OCI-LY1 (cell line): Measurements from ENCODE around the gene RBMS3.

Experiments
- H2AFZ ChIP-seq: fragments of 200-600 bp; sonication (generic), shearing (Covaris generic); 2 replicates; pipeline ENCODE4 v1.6.0; 2014; ENCODE audit warnings: antibody characterized with exemption, mild to moderate bottlenecking, low read length
- H3F3A ChIP-seq: fragments of 200-600 bp; sonication (generic), shearing (Covaris generic); 2 replicates; pipeline ENCODE4 v1.6.0; 2014; ENCODE audit warnings: mild to moderate bottlenecking, antibody characterized with exemption, low read length, moderate library complexity; ENCODE audit not compliant: insufficient read depth
- H3K27ac ChIP-seq: fragments of 200-600 bp; sonication (generic); 2 replicates; pipeline ENCODE4 v1.5.1; 2014; ENCODE audit warnings: low read length, mixed run types, mild to moderate bottlenecking, low read depth; ENCODE audit not compliant: poor library complexity, severe bottlenecking
- H3K27me3 ChIP-seq: fragments of 200-600 bp; sonication (generic); 2 replicates; pipeline ENCODE4 v1.6.0; 2014; ENCODE audit warnings: antibody characterized with exemption, mild to moderate bottlenecking, low read length, moderate library complexity; ENCODE audit not compliant: insufficient read depth
- H3K36me3 ChIP-seq: fragments of 200-600 bp; sonication (generic); 2 replicates; pipeline ENCODE4 v1.6.1; 2014; ENCODE audit warnings: mild to moderate bottlenecking, antibody characterized with exemption, low read length, moderate library complexity, mixed read lengths; ENCODE audit not compliant: insufficient read depth
- H3K4me1 ChIP-seq: fragments of 200-600 bp; sonication (generic); 2 replicates; pipeline ENCODE4 v1.5.1; 2014; ENCODE audit warnings: mild to moderate bottlenecking, low read length, moderate library complexity; ENCODE audit not compliant: insufficient read depth, severe bottlenecking
- H3K4me2 ChIP-seq: fragments of 200-600 bp; sonication (generic), shearing (Covaris generic); 2 replicates; pipeline ENCODE4 v1.6.1; 2014; ENCODE audit warnings: low read length
- H3K4me3 ChIP-seq: fragments of 200-600 bp; sonication (generic); 2 replicates; pipeline ENCODE4 v1.5.1; 2014; ENCODE audit warnings: low read length, low read depth, mild to moderate bottlenecking, mixed read lengths; ENCODE audit not compliant: poor library complexity, severe bottlenecking
- H3K79me2 ChIP-seq: fragments of 200-600 bp; shearing (Covaris generic); 2 replicates; pipeline ENCODE4 v1.6.1; 2016; ENCODE audit warnings: mixed run types, low read length, mixed read lengths; ENCODE audit not compliant: insufficient read depth
- H3K9ac ChIP-seq: fragments of 200-600 bp; sonication (generic), shearing (Covaris generic); 2 replicates; pipeline ENCODE4 v1.6.1; 2014; ENCODE audit warnings: mild to moderate bottlenecking, low read length, mixed read lengths
- H3K9me2 ChIP-seq: fragments of 200-600 bp; sonication (generic), shearing (Covaris generic); 2 replicates; pipeline ENCODE4 v1.6.1; 2014; ENCODE audit warnings: low read depth, mild to moderate bottlenecking, low read length, mixed read lengths
- H3K9me3 ChIP-seq: fragments of 200-600 bp; shearing (Covaris generic); 2 replicates; pipeline ENCODE4 v1.6.1; 2014; ENCODE audit warnings: low read length, mixed read lengths
- H4K20me1 ChIP-seq: fragments of 200-600 bp; sonication (generic), shearing (Covaris generic); 2 replicates; pipeline ENCODE4 v1.6.0; 2016; ENCODE audit warnings: mild to moderate bottlenecking, low read length; ENCODE audit not compliant: insufficient read depth
- EZH2 ChIP-seq: fragments of 200-600 bp; sonication (generic), shearing (Covaris generic); IDR thresholded peaks from 2 replicates; pipeline ENCODE4 v1.8.0; 2017; ENCODE audit warnings: borderline replicate concordance, mixed run types, mild to moderate bottlenecking, antibody characterized with exemption, low read length, moderate library complexity, mixed read lengths
- TF ChIP-seq, protein P1 (sequence below): fragments of 200-600 bp; sonication (generic), shearing (Covaris generic); IDR thresholded peaks from 2 replicates; pipeline ENCODE4 v1.5.1; 2017; ENCODE audit warnings: mild to moderate bottlenecking, antibody characterized with exemption, low read length, moderate library complexity, mixed read lengths

Gene RBMS3

DNA sequence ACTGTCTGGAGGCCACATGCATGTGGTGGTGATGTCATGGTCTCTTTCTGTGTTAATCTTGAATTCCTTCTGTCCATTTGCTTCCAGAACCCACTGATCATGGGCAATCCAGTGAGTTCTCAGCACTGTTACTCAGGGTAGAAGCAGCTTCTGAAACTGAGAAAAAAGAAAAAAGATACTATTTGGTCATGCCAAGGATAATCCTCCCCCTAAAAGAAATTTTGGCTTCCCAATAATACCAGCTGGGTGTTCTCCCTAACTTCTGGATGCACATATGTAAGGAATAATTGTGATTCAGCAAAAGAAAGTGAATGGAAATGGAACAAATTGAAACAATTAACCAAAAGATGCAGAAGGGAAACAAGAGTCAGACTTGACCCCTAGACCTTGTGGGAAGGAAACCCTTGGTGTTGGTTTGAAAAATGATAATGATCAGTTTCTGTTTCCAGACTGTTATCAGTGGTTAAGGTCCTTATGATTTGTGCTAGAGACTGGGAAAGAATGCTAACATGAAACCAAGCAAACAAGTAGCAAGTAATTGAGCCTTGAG is 92.3 kb downstream of the RBMS3 start:
- TF ChIP-seq EZH2: no peak
- TF ChIP-seq, protein P1, sequence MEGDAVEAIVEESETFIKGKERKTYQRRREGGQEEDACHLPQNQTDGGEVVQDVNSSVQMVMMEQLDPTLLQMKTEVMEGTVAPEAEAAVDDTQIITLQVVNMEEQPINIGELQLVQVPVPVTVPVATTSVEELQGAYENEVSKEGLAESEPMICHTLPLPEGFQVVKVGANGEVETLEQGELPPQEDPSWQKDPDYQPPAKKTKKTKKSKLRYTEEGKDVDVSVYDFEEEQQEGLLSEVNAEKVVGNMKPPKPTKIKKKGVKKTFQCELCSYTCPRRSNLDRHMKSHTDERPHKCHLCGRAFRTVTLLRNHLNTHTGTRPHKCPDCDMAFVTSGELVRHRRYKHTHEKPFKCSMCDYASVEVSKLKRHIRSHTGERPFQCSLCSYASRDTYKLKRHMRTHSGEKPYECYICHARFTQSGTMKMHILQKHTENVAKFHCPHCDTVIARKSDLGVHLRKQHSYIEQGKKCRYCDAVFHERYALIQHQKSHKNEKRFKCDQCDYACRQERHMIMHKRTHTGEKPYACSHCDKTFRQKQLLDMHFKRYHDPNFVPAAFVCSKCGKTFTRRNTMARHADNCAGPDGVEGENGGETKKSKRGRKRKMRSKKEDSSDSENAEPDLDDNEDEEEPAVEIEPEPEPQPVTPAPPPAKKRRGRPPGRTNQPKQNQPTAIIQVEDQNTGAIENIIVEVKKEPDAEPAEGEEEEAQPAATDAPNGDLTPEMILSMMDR: no peak
- Histone ChIP-seq H3K9ac (no peak overlapping the region), H4K20me1 (no peaks in the 10 kb centered on the region), H3K9me2 (no peaks in the 10 kb centered on the region), H3K36me3 (peaks cover 8% of the 10 kb centered on the region; the same call in 1 of the 2 replicates), H3K27ac (no peak overlapping the region), H2AFZ (no peak overlapping the region), H3K9me3 (0 out of 2 replicates have a peak, but pooled peaks cover 2% of the 10 kb centered on the region), H3K4me3 (no peak overlapping the region), H3K27me3 (no peaks in the 10 kb centered on the region), H3F3A (no peaks in the 10 kb centered on the region), H3K79me2 (peaks cover 9% of the 10 kb centered on the region; the same call in 1 of the 2 replicates), H3K4me1 (peaks cover 58% of the 10 kb centered on the region), H3K4me2 (no peak overlapping the region)

DNA sequence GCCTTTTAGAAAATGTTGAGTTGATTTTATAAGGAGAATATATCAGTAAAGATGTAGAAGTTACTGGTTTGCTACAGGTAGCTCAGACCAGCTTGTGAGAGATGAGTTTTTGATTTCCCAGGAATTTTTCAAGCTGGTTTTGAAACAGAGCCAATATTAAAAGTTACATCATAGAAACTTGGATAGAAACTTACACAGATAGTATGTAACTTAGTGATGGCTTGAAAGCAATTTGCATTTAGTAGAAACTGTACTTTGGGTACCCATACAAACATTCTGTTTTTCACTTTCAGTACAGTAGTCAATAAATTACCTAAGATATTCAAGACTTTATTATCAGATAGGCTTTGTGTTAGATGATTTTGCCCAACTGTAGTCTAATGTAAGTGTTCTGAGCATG is 93.4 kb downstream of the RBMS3 start:
- Histone ChIP-seq H3K27me3 (no peaks in the 10 kb centered on the region), H2AFZ (no peak overlapping the region), H3K79me2 (peaks cover 7% of the 10 kb centered on the region; the same call in 1 of the 2 replicates), H3K4me1 (peaks cover 48% of the 10 kb centered on the region), H3K9ac (no peak overlapping the region), H3K36me3 (peaks cover 11% of the 10 kb centered on the region; the same call in 1 of the 2 replicates), H4K20me1 (no peaks in the 10 kb centered on the region), H3K9me2 (no peaks in the 10 kb centered on the region), H3K4me3 (no peak overlapping the region), H3K4me2 (no peak overlapping the region), H3K27ac (no peak overlapping the region), H3F3A (no peaks in the 10 kb centered on the region), H3K9me3 (peaks cover 7% of the 10 kb centered on the region; the same call in 1 of the 2 replicates)
- TF ChIP-seq EZH2: no peak
- TF ChIP-seq, protein P1: no peak

DNA sequence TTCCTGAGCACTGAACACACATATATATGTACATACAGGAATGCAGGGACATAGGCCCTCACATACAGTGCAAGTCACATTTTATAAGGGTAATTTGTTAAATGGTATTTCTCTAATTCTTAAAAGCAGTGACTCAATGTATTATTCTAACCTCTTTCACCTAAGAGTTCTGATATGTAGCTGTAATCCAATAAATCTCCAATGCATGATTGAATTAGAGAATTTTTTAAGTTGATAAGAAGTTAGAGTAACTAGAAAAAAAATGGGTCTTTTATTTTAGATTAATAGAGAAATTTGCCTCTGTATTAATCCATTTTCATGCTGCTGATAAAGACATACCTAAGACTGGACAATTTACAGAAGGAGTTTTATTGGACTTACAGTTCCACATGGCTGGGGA is 98.2 kb downstream of the RBMS3 start:
- no peaks in the 10 kb centered on the region for H3K79me2 ChIP-seq
- H3K27me3 ChIP-seq: no peaks in the 10 kb centered on the region
- H3K9ac ChIP-seq: no peak overlapping the region
- no peak overlapping the region for H3K4me3 ChIP-seq
- H3K4me1 ChIP-seq: peaks cover 26% of the 10 kb centered on the region
- peaks cover 12% of the 10 kb centered on the region; the same call in 1 of the 2 replicates for H3K9me3 ChIP-seq
- no peak overlapping the region for H2AFZ ChIP-seq
- no peak overlapping the region for H3K27ac ChIP-seq
- H3K9me2 ChIP-seq: no peaks in the 10 kb centered on the region
- H3K4me2 ChIP-seq: no peak overlapping the region
- no peaks in the 10 kb centered on the region for H3F3A ChIP-seq
- TF ChIP-seq, protein P1: no peak
- TF ChIP-seq EZH2: no peak
- peaks cover 43% of the 10 kb centered on the region for H3K36me3 ChIP-seq
- no peaks in the 10 kb centered on the region for H4K20me1 ChIP-seq
